Measurements from ENCODE around the gene SLC12A4. TPM values are rescaled to one million over a fixed set of nuclear protein-coding genes. Genes with fewer than 3 reads are reported as not detected.
A peak's percentile ranks its signal among the peaks of the same experiment; 100 is the strongest.
"Not testable (repeated sequence)": the region's sequence is repeated elsewhere in the genome, so short reads cannot be mapped to it uniquely, and the experiment has no call there.

The SLC12A4 gene
- total RNA-seq, 2 donors from 2014 or later = 12.0 to 16.9 TPM

GRCh38 chr16:67990018-67990386, 21.6 kb upstream of the SLC12A4 start:
- DNase-seq (no peak), ATAC-seq (no peak)
- intact Hi-C loops (cut with DNase I, micrococcal nuclease) = no loop called here

- no peak for DNase-seq
- no peak for ATAC-seq
Measured at GRCh38 chr16:67989322-67990017, 21.0 kb upstream of the SLC12A4 start.

DNA sequence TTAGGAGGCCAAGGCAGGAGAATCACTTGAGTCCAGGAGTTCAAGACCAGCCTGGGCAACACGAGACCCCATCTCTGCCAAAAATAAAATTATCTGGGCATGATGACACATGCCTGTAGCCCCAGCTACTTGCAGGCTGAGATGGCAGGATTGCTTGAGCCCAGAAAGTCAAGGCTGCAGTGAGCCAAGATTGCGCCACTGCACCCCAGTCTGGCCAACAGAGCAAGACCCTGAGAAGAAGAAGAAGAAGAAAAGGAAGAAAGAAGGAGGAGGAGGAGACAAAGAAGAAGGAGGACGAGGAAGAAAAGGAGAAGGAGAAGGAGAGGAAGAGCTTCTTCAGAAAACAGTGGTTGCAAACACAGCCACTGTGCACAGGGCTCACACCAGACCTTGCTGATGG, 20.2 kb upstream of the SLC12A4 start:
- DNase-seq (no peak), ATAC-seq (no peak)
- intact Hi-C loops (cut with DNase I, micrococcal nuclease) = no loop called here

More at GRCh38 chr16:67989322-67990017, 21.0 kb upstream of the SLC12A4 start:
- intact Hi-C loops (cut with DNase I, micrococcal nuclease) = no loop called here

GRCh38 chr16:67987460-67988160, 19.2 kb upstream of the SLC12A4 start:
- no peak for ATAC-seq
- intact Hi-C loops (cut with DNase I, micrococcal nuclease) = no loop called here
- no peak for DNase-seq

DNA sequence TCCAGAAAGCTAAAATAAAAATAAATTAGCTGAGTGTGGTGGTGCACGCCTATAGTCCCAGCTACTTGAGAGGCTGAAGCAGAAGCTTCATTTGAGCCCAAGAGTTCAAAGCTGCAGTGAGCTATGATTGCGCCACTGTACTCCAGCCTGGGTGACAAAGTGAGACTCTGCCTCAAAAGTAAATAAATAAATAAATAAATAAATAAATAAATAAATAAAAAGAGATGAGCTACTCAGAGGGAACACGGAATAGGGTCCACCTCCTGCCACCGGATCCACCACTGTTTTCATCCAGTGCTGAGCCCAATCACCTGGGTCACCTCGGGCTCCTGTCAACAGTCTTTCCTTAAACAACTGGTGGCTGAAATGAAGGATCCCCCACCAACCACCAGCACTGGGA, 18.5 kb upstream of the SLC12A4 start:
- no peak for ATAC-seq
- intact Hi-C loops (cut with DNase I, micrococcal nuclease) = no loop called here
- no peak for DNase-seq

- ATAC-seq (no peak), DNase-seq (no peak)
- intact Hi-C loops (cut with DNase I, micrococcal nuclease) = no loop called here
Measured at GRCh38 chr16:67982011-67982696, 13.7 kb upstream of the SLC12A4 start.

GRCh38 chr16:67979955-67980678, 11.7 kb upstream of the SLC12A4 start, which contains the start of gene DPEP3:
Gene DPEP3 (minus strand): TSS chr16:67980499. CDS start chr16:67980380, 119 bp downstream.
- intact Hi-C loops (cut with DNase I, micrococcal nuclease) = no loop called here
- ATAC-seq (no peak), DNase-seq (no peak)

GRCh38 chr16:67977469-67978227, 9.2 kb upstream of the SLC12A4 start:
- intact Hi-C loops (cut with DNase I, micrococcal nuclease) = no loop called here
- DNase-seq (no peak), ATAC-seq (no peak)

DNA sequence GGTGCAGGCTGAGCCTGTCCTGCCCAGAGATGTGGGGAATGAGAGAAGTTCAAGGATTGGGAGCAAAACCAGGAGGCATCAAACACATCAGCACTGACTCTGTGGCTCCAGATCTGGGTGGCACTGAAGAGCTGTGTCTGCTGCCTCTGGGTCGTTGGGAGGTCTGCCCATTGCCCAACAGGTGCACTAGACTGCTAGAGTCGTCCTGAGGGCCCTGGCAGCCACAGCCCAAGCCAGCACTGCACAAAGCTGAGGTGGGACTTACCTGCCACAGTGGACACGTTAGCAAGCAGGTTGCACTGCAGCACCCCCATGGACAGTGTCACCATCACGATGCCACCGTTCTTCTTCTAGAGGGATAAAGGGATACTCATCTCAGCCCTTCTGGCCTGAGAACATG, 8.6 kb upstream of the SLC12A4 start:
- ATAC-seq = no peak
- intact Hi-C loops (cut with DNase I, micrococcal nuclease) = no loop called here
- no peak for DNase-seq

- intact Hi-C loops (cut with DNase I, micrococcal nuclease) = no loop called here
- ATAC-seq (no peak), DNase-seq (no peak)
Measured at GRCh38 chr16:67976205-67976604, 7.8 kb upstream of the SLC12A4 start.

DNA sequence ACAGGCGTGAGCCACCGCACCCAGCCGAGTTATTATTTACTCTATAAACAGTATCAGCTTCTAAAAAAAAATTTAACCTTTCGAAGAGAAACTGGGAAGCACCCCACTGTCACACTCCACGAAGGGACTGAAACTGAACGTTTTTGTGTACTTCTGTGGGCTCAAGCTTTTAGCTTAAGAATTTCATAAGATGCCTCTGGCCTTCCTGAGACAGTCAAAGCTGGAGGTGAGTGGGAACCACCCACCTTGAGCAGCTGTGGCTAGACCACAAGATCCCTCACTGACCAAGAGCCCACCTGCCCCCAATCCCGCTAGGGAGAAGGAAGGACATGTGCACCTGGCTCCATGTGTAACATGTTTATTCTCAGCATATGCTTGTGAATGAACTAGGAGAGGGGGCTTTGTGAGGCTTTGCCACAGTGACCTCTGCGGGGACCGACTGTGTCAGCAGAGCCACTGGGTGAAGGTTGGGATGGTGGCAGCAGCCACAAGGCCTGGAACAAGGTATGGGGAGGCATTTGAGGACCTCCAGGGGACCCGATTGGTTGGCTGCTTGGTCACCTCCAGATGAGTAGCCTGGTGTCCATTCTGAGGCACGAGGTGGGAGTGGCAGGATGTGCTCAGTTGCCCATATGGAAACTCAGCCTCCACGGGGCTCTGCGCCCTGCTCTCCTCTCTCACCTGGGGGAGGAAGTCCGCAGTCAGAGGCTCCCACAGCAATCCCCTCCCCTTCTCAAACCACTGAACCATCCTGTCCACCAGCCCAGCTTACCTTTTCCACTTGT, 7.1 kb upstream of the SLC12A4 start:
- DNase-seq = no peak
- ATAC-seq = no peak
- intact Hi-C loops (cut with DNase I, micrococcal nuclease) = no loop called here

DNA sequence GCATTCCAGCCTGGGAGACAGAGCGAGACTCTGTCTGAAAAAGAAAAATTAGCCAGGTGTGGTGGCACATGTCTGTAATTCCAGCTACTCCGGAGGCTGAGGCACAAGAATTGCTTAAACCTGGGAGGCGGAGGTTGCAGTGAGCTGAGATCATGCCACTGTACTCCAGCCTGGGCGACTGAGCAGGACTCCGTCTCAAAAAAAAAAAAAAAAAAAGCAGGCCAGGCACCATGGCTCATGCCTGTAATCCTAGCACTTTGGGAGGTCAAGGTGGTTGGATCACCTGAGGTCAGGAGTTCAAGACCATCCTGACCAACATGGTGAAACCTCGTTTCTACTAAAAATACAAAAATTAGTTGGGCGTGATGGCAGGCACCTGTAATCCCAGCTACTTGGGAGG, 3.8 kb upstream of the SLC12A4 start:
- ATAC-seq; intact Hi-C loops (cut with DNase I, micrococcal nuclease): not testable (repeated sequence)

GRCh38 chr16:67971111-67971510, 2.7 kb upstream of the SLC12A4 start:
- ATAC-seq (no peak), DNase-seq (no peak)
- intact Hi-C loops (cut with DNase I, micrococcal nuclease) = no loop called here

More for the DNA sequence above, 3.8 kb upstream of the SLC12A4 start:
- DNase-seq = not testable (repeated sequence)

- no peak for ATAC-seq
- intact Hi-C loops (cut with DNase I, micrococcal nuclease) = no loop called here
- peak in 1 of 2 donors; percentile 20 for DNase-seq
Measured at GRCh38 chr16:67969254-67970039, 1.0 kb upstream of the SLC12A4 start.

GRCh38 chr16:67967958-67968399, 458 bp downstream of the SLC12A4 start:
- intact Hi-C loops (cut with DNase I, micrococcal nuclease) = no loop called here
- ATAC-seq (peak; percentile 34), DNase-seq (peak in 1 of 2 donors; percentile 49)

- no peak for ATAC-seq
Measured at GRCh38 chr16:67967183-67967957, 1.1 kb downstream of the SLC12A4 start.

More at GRCh38 chr16:67967183-67967957, 1.1 kb downstream of the SLC12A4 start:
- DNase-seq = no peak
- intact Hi-C loops (cut with DNase I, micrococcal nuclease) = no loop called here

All from left colon (tissue), 2 donors.